Astrocyte of the spinal cord (primary cell): ENCODE data around the gene STX17.

Source experiments
- DNase-seq: peaks from one replicate; pipeline ENCODE4 v3.0.0; 2011; ENCODE audit warnings: low read depth, low spot score
- H3K4me3 ChIP-seq: 2 replicates; pipeline ENCODE4 v1.5.1; 2011; ENCODE audit warnings: low read depth, mild to moderate bottlenecking, low read length, moderate library complexity
- in situ Hi-C: cut with HindIII; loops from 2 replicates; pipeline ENCODE4 v1.10.0; 2017; ENCODE audit warnings: low sequenced_read_pairs
- TF ChIP-seq, protein P1 (sequence below): IDR thresholded peaks from 2 replicates; pipeline ENCODE4 v1.5.1; 2012; ENCODE audit warnings: low read depth, mild to moderate bottlenecking, low read length, inconsistent platforms

The STX17 gene

GRCh38 chr9:99867536-99867935 lies 38.9 kb upstream of the STX17 start:
- in situ Hi-C loops = no loop called here
- TF ChIP-seq, protein P1, sequence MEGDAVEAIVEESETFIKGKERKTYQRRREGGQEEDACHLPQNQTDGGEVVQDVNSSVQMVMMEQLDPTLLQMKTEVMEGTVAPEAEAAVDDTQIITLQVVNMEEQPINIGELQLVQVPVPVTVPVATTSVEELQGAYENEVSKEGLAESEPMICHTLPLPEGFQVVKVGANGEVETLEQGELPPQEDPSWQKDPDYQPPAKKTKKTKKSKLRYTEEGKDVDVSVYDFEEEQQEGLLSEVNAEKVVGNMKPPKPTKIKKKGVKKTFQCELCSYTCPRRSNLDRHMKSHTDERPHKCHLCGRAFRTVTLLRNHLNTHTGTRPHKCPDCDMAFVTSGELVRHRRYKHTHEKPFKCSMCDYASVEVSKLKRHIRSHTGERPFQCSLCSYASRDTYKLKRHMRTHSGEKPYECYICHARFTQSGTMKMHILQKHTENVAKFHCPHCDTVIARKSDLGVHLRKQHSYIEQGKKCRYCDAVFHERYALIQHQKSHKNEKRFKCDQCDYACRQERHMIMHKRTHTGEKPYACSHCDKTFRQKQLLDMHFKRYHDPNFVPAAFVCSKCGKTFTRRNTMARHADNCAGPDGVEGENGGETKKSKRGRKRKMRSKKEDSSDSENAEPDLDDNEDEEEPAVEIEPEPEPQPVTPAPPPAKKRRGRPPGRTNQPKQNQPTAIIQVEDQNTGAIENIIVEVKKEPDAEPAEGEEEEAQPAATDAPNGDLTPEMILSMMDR = no peak
- no peak overlapping the region for H3K4me3 ChIP-seq
- no peak for DNase-seq

DNA sequence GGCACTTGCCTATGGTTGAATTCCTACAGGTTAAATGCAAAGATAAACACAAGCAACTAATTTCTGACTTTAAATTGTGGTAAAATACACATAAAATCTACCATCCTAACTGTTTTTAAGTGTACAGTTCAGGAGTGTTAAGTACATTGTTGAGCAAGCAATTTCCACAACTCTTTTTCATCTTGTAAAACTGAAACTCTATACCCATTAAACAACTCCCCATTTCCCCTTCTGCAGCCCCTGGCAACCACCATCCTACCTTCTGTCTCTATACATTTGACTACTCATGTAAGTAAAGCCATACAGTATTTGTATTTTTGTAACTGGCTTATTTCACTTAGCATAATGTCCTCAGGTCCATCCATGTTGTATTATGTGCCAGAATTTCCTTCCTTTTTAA lies 38.5 kb upstream of the STX17 start:
- H3K4me3 ChIP-seq = no peak overlapping the region
- in situ Hi-C loops = no loop called here
- no peak for DNase-seq
- TF ChIP-seq, protein P1 = no peak

- in situ Hi-C loops = no loop called here
- H3K4me3 ChIP-seq = no peak overlapping the region
- TF ChIP-seq, protein P1 = no peak
- DNase-seq = peak; percentile 5
Observed at GRCh38 chr9:99868845-99869244, 37.6 kb upstream of the STX17 start.

- in situ Hi-C loops = no loop called here
- DNase-seq = peak; percentile 13
Observed at GRCh38 chr9:99870126-99870525, 36.3 kb upstream of the STX17 start.

GRCh38 chr9:99873531-99873930 lies 32.9 kb upstream of the STX17 start:
- in situ Hi-C loops = no loop called here
- no peak overlapping the region for H3K4me3 ChIP-seq
- TF ChIP-seq, protein P1 = no peak
- DNase-seq = peak; percentile 75

More at GRCh38 chr9:99870126-99870525, 36.3 kb upstream of the STX17 start:
- TF ChIP-seq, protein P1 = no peak
- no peak overlapping the region for H3K4me3 ChIP-seq

GRCh38 chr9:99873943-99874584 lies 32.4 kb upstream of the STX17 start:
- TF ChIP-seq, protein P1 = no peak
- in situ Hi-C loops = no loop called here
- DNase-seq = peak; percentile 7
- H3K4me3 ChIP-seq = no peak overlapping the region
